Gastroesophageal sphincter (tissue), 4 donors: ENCODE results near the gene BSG. TPM values are rescaled to one million over a fixed set of nuclear protein-coding genes. Genes with fewer than 3 reads are reported as not detected.

Experiments
- ATAC-seq: fragments of 150-250 bp; one replicate; pipeline ENCODE4 v1.9.1; 2016; ENCODE audit warnings: mild to moderate bottlenecking, moderate library complexity
- H3K27ac ChIP-seq, 4 donors: fragments of 200-600 bp; sonication (generic) in 3 of 4; 1 replicate in 3 of 4; 2 replicates in 1 of 4; pipeline ENCODE4 v1.5.1; 2016 to 2019
- H3K27me3 ChIP-seq: fragments of 200-600 bp; sonication (generic); one replicate; pipeline ENCODE4 v1.5.1; 2019
- H3K36me3 ChIP-seq, 2 donors: fragments of 200-600 bp; sonication (generic); one replicate each; pipeline ENCODE4 v1.5.1; 2019; ENCODE audit warnings: control low read depth in 1 of 2
- H3K4me1 ChIP-seq, 3 donors: fragments of 200-600 bp; sonication (generic); 1 replicate in 2 of 3; 2 replicates in 1 of 3; pipeline ENCODE4 v1.5.1; 2016 to 2019; ENCODE audit warnings: control low read depth in 2 of 3
- H3K4me3 ChIP-seq, 2 donors: fragments of 200-600 bp; sonication (generic); one replicate each; pipeline ENCODE4 v1.5.1; 2019; ENCODE audit warnings: mild to moderate bottlenecking in 1 of 2, moderate library complexity in 1 of 2
- H3K9me3 ChIP-seq, 3 donors: fragments of 200-600 bp; sonication (generic); one replicate each; pipeline ENCODE4 v1.5.1; 2017 to 2019; ENCODE audit warnings: control low read depth in 2 of 3
- EP300 ChIP-seq: sonication (generic); formaldehyde crosslinking; IDR thresholded peaks from one replicate; pipeline ENCODE4 v1.6.1; 2017; ENCODE audit warnings: antibody characterized with exemption, mild to moderate bottlenecking
- POLR2A ChIP-seq, 2 donors: fragments of 450-650 bp; IDR thresholded peaks; one replicate each; pipeline ENCODE4 v1.6.1; 2017; ENCODE audit warnings: antibody characterized with exemption in 2 of 2, mild to moderate bottlenecking in 2 of 2, moderate library complexity in 1 of 2
- POLR2AphosphoS5 ChIP-seq: sonication (generic); formaldehyde crosslinking; IDR thresholded peaks from one replicate; pipeline ENCODE4 v1.6.1; 2017; ENCODE audit warnings: antibody characterized with exemption
- WGBS, 2 donors: methylation state at CpG; one replicate each; pipeline ENCODE4 v1.1.5; 2018; ENCODE audit warnings: low coverage in 1 of 2; 5-methylcytosine and 5-hydroxymethylcytosine counted together
- total RNA-seq, 4 donors: library from RNA; depleted of rRNA; stranded (reverse); fragments of >200 nt; gene quantifications; one replicate each; pipeline ENCODE4 v1.1.0, GENCODE V29; 2016
- TF ChIP-seq, protein P1 (sequence below), 4 experiments: fragments of 200-600 bp in 2 of 4; fragments of 450-650 bp in 2 of 4; sonication (generic) in 1 of 4; IDR thresholded peaks; one replicate each; pipeline ENCODE4 v1.5.1; 2017 to 2019; ENCODE audit warnings: antibody characterized with exemption in 4 of 4, mild to moderate bottlenecking in 2 of 4, moderate library complexity in 2 of 4

Gene BSG
- total RNA-seq, 4 donors from 2014 or later, result 347 to 450 (median 384) TPM

DNA sequence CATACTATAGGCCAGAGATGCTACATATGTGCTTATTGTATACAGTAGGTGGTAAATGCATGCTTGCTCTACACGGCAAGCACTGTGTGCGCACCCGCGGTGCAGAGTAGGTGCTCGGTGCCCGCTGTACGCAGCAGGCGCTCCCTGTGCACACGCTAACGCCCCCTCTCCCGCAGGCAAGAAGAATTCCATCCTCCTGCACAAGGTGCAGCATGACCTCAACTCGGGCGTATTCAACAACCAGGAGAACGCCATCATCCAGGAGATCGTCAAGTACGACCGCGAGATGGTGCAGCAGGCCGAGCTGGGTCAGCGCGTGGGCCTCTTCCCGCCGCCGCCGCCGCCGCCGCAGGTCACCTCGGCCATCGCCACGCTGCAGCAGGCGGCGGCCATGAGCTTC is 43.2 kb downstream of the BSG start:
- WGBS, 2 donors, result 0 to 47% methylated on average over 1 to 16 of the region's 33 CpGs
- Histone ChIP-seq H3K27me3 (peaks cover 29% of the 10 kb centered on the region), H3K4me3 (no peak overlapping the region), H3K4me1 (peaks cover 0 to 17% (median 0%) of the 10 kb centered on the region in 3 donors), H3K27ac (no peak overlapping the region), H3K9me3 (no peaks in the 10 kb centered on the region), H3K36me3 (peaks cover 0 to 41% of the 10 kb centered on the region in 2 donors)
- TF ChIP-seq EP300 (no peak), POLR2A (IDR thresholded peaks at IDR 0.05) (no peak), POLR2AphosphoS5 (no peak)
- TF ChIP-seq, protein P1, sequence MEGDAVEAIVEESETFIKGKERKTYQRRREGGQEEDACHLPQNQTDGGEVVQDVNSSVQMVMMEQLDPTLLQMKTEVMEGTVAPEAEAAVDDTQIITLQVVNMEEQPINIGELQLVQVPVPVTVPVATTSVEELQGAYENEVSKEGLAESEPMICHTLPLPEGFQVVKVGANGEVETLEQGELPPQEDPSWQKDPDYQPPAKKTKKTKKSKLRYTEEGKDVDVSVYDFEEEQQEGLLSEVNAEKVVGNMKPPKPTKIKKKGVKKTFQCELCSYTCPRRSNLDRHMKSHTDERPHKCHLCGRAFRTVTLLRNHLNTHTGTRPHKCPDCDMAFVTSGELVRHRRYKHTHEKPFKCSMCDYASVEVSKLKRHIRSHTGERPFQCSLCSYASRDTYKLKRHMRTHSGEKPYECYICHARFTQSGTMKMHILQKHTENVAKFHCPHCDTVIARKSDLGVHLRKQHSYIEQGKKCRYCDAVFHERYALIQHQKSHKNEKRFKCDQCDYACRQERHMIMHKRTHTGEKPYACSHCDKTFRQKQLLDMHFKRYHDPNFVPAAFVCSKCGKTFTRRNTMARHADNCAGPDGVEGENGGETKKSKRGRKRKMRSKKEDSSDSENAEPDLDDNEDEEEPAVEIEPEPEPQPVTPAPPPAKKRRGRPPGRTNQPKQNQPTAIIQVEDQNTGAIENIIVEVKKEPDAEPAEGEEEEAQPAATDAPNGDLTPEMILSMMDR (IDR thresholded peaks at IDR 0.05), result peak in 2 of 4 experiments; percentile 11 to 13
- ATAC-seq, result no peak

DNA sequence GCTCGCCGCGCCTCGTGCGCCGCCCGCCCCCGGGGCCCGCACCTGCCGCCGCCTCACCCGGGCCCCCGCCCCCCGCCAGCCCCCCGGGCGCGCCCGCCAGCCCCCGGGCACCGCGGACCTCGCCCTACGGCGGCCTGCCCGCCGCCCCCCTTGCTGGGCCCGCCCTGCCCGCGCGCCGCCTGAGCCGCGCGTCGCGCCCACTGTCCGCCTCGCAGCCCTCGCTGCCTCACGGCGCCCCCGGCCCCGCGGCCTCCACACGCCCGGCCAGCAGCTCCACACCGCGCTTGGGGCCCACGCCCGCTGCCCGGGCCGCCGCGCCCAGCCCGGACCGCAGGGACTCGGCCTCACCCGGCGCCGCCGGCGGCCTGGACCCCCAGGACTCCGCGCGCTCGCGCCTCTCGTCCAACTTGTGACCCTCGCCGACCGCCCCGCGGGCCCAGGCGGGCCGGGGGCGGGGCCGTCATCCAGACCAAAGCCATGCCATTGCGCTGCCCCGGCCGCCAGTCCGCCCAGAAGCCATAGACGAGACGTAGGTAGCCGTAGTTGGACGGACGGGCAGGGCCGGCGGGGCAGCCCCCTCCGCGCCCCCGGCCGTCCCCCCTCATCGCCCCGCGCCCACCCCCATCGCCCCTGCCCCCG is 43.8 kb downstream of the BSG start:
- no CpG with 5 or more reads among the region's 97 CpGs for WGBS, 2 donors
- Histone ChIP-seq H3K36me3 (peaks cover 0 to 46% of the 10 kb centered on the region in 2 donors), H3K4me1 (peaks cover 0 to 12% (median 0%) of the 10 kb centered on the region in 3 donors), H3K4me3 (no peak overlapping the region), H3K27me3 (peaks cover 29% of the 10 kb centered on the region), H3K27ac (no peak overlapping the region), H3K9me3 (no peaks in the 10 kb centered on the region)
- TF ChIP-seq, protein P1 (IDR thresholded peaks at IDR 0.05), result no peak
- TF ChIP-seq POLR2AphosphoS5, result no peak
- TF ChIP-seq EP300, result no peak
- no peak for TF ChIP-seq POLR2A (IDR thresholded peaks at IDR 0.05)
- no peak for ATAC-seq

- no peak overlapping the region for H3K27ac ChIP-seq
- ATAC-seq, result no peak
- no peak overlapping the region for H3K4me3 ChIP-seq
- TF ChIP-seq, protein P1 (IDR thresholded peaks at IDR 0.05), result no peak
- no peak for TF ChIP-seq EP300
- TF ChIP-seq POLR2AphosphoS5, result no peak
- TF ChIP-seq POLR2A (IDR thresholded peaks at IDR 0.05), result no peak
- peaks cover 0 to 12% (median 0%) of the 10 kb centered on the region in 3 donors for H3K4me1 ChIP-seq
- peaks cover 0 to 54% of the 10 kb centered on the region in 2 donors for H3K36me3 ChIP-seq
- 95 to 100% methylated on average over 1 to 14 of the region's 58 CpGs for WGBS, 2 donors
- no peaks in the 10 kb centered on the region for H3K9me3 ChIP-seq
- H3K27me3 ChIP-seq, result peaks cover 29% of the 10 kb centered on the region
These were observed 44.5 kb downstream of the BSG start for GRCh38 chr19:616747-617526.

DNA sequence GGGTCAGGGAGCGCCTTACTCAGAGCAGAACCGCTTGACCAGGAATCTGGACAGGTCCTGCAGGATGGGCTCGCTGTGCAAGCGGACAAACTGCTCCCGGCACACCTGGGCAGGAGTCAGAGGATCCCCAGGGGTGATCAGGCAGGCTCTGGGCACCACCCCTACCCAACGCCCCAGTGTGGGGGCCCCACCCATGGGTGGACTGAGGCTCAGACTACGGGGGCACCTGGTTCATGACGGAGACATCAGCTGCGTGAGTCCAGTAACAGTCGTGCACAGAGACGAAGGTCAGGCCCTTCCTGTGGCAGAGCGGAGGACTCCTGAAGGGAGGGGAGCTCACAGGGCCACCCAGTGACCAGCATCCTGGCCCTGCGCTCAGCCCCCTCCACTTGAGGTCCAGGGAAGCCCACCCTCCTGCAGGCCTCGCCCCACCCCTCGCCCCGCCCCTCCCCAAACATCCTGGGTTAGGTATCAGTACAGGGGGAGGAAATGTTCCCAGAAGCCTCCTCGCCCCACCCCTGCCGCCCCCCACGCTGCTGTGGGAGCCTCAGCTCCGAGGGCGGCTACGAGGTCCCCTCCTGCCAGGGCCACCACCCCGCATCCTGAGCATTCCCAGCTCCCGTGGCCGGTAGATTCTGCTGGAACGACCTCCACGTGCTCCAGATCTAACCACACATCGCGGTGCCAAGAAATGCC is 45.3 kb downstream of the BSG start:
- Histone ChIP-seq H3K36me3 (peaks cover 0 to 61% of the 10 kb centered on the region in 2 donors), H3K27me3 (peaks cover 29% of the 10 kb centered on the region), H3K9me3 (no peaks in the 10 kb centered on the region), H3K4me3 (no peak overlapping the region), H3K27ac (no peak overlapping the region), H3K4me1 (peaks cover 0 to 12% (median 0%) of the 10 kb centered on the region in 3 donors)
- ATAC-seq, result no peak
- no CpG with 5 or more reads among the region's 29 CpGs for WGBS, 2 donors
- TF ChIP-seq POLR2AphosphoS5 (no peak), EP300 (no peak), POLR2A (IDR thresholded peaks at IDR 0.05) (no peak)
- TF ChIP-seq, protein P1 (IDR thresholded peaks at IDR 0.05), result no peak
